Karpas-422 (cell line): ENCODE measurements around the gene VAC14. TPM values are rescaled to one million over a fixed set of nuclear protein-coding genes. Genes with fewer than 3 reads are reported as not detected.

Experiments
- DNase-seq: peaks from one replicate; pipeline ENCODE4 v3.0.0-alpha.2; 2015
- H2AFZ ChIP-seq: fragments of 200-600 bp; sonication (generic); 2 replicates; pipeline ENCODE4 v1.6.1; 2014; ENCODE audit warnings: antibody characterized with exemption, low read length, mixed read lengths
- H3K27ac ChIP-seq: fragments of 200-600 bp; sonication (generic); 2 replicates; pipeline ENCODE4 v1.5.1; 2014; ENCODE audit warnings: mild to moderate bottlenecking, low read length, moderate library complexity
- H3K27me3 ChIP-seq: fragments of 200-600 bp; sonication (generic); 2 replicates; pipeline ENCODE4 v1.6.1; 2014; ENCODE audit warnings: low read length, mixed read lengths
- H3K36me3 ChIP-seq: fragments of 200-600 bp; sonication (generic); 2 replicates; pipeline ENCODE4 v1.6.1; 2014; ENCODE audit warnings: low read length, mixed read lengths; ENCODE audit not compliant: insufficient read depth
- H3K4me1 ChIP-seq: fragments of 200-600 bp; sonication (generic); 2 replicates; pipeline ENCODE4 v1.6.1; 2014; ENCODE audit warnings: mild to moderate bottlenecking, low read length, mixed read lengths
- H3K4me2 ChIP-seq: fragments of 200-600 bp; sonication (generic); 2 replicates; pipeline ENCODE4 v1.6.1; 2014; ENCODE audit warnings: low read length, low read depth, mild to moderate bottlenecking; ENCODE audit not compliant: poor library complexity, severe bottlenecking
- H3K4me3 ChIP-seq: fragments of 200-600 bp; sonication (generic); 2 replicates; pipeline ENCODE4 v1.5.1; 2014; ENCODE audit warnings: mild to moderate bottlenecking, antibody characterized with exemption, low read length, mixed read lengths
- H3K79me2 ChIP-seq: fragments of 200-600 bp; sonication (generic); 2 replicates; pipeline ENCODE4 v1.6.1; 2014; ENCODE audit warnings: mild to moderate bottlenecking, low read length, mixed read lengths
- H3K9ac ChIP-seq: fragments of 200-600 bp; sonication (generic); 2 replicates; pipeline ENCODE4 v1.6.0; 2014; ENCODE audit warnings: low read length
- H3K9me2 ChIP-seq: fragments of 200-600 bp; sonication (generic), shearing (Covaris generic); replicated peaks from 2 replicates; pipeline ENCODE4 v1.6.0; 2014; ENCODE audit warnings: mild to moderate bottlenecking, low read length, moderate library complexity; ENCODE audit not compliant: insufficient read depth
- H3K9me3 ChIP-seq: fragments of 300-700, 200-600 bp; sonication (generic); 2 replicates; pipeline ENCODE4 v1.6.1; 2014; ENCODE audit warnings: low read length, mixed read lengths
- H4K20me1 ChIP-seq: fragments of 200-600 bp; sonication (generic); 2 replicates; pipeline ENCODE4 v1.6.1; 2014; ENCODE audit warnings: mild to moderate bottlenecking, antibody characterized with exemption, low read length, low read depth; ENCODE audit not compliant: insufficient read depth
- total RNA-seq: library from RNA; depleted of rRNA; stranded (reverse); fragments of >200 nt; shearing (Covaris generic); gene quantifications from 2 replicates; pipeline ENCODE4 v1.2.3, GENCODE V29; 2014; ENCODE audit warnings: low replicate concordance

Gene VAC14
- total RNA-seq, 1 experiment from 2014 or later, result 39.1 TPM

DNA sequence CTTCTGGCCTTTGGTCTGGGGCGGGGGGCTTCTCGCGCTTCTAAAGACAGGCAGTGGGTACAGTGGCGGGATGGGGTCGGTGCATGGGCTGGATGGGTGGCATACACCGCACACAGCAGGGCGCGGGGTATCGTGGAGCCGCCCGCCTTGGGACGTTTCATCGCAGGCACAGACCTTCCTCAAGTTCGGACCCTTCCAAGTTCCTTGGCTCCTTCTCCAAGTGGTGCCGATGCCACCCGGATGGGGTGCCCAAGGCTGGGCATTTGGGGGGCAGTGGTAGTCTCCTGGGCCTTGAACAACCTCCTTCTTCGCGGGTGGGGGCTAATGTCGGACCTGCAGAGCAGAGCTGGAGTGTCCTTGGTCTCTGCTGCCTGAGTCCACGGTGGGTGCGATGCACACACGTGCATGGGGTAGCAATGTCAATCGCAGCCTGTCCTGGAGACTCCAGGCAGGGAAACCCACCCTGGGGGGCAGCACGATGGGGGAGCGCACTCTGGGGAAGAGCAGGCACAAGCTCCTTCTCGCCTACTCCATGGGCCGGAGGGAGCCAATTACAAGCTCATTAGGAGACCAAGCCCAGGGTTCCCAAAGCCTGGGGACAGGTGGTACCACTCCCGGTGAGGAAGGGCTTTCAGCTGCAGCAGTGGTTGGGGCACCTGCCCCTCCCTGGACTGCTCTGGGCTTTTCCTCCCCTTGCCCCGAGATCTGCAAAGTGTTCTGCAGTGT, 114.4 kb downstream of the VAC14 start:
- no peak for DNase-seq
- no peaks in the 10 kb centered on the region; the same call in 1 of the 2 replicates for H4K20me1 ChIP-seq
- H2AFZ ChIP-seq, result no peak overlapping the region
- H3K27me3 ChIP-seq, result no peaks in the 10 kb centered on the region
- no peak overlapping the region for H3K27ac ChIP-seq
- no peaks in the 10 kb centered on the region for H3K9me3 ChIP-seq
- no peak overlapping the region for H3K4me3 ChIP-seq
- H3K9me2 ChIP-seq, result no peaks in the 10 kb centered on the region
- H3K4me1 ChIP-seq, result peaks cover 9% of the 10 kb centered on the region
- H3K36me3 ChIP-seq, result no peaks in the 10 kb centered on the region
- H3K79me2 ChIP-seq, result no peaks in the 10 kb centered on the region
- H3K4me2 ChIP-seq, result no peak overlapping the region
- H3K9ac ChIP-seq, result no peak overlapping the region

DNA sequence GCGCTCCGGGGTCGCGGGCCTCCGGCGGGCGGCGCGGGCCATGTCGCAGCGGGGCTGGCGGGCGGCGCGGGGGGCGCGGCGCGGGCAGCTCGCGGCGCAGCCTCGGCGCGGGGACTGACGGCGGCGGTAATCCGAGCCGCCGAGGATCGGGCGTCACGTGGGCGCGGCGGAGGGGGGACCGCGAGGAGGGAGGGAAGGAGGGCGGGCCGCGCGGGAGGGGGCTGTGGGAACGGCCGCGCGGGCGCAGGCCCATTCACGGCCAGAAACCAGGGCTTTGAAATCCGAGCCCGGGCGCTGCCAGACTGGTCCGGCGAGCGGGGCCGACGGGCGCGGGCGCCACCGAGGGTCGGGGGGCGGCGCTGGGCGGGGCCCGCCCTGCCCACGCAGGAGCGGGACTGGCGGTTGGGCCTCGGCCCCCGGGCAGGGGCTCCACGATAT, 115.0 kb downstream of the VAC14 start, which contains the start of gene MTSS2:
Gene MTSS2, minus strand, starts transcription at position 116 of the 438 bp plus-strand sequence. CDS start 262 bp downstream, outside the sequence.
- H3K4me3 ChIP-seq, result no peak within 1 kb of the TSS
- no peak within 1 kb of the TSS for H3K27ac ChIP-seq
- no peak within 1 kb of the TSS for H3K9ac ChIP-seq
- H2AFZ ChIP-seq, result no peak within 1 kb of the TSS
- H3K4me2 ChIP-seq, result no peak within 1 kb of the TSS
- no peaks in the 10 kb centered on the region for H3K9me2 ChIP-seq
- no peaks in the 10 kb centered on the region for H3K27me3 ChIP-seq
- H4K20me1 ChIP-seq, result no peaks in the 10 kb centered on the region; the same call in 1 of the 2 replicates
- peaks cover 9% of the 10 kb centered on the region for H3K4me1 ChIP-seq
- DNase-seq, result no peak
- H3K9me3 ChIP-seq, result no peaks in the 10 kb centered on the region
- no peaks in the 10 kb centered on the region for H3K79me2 ChIP-seq
- no peaks in the 10 kb centered on the region for H3K36me3 ChIP-seq

DNA sequence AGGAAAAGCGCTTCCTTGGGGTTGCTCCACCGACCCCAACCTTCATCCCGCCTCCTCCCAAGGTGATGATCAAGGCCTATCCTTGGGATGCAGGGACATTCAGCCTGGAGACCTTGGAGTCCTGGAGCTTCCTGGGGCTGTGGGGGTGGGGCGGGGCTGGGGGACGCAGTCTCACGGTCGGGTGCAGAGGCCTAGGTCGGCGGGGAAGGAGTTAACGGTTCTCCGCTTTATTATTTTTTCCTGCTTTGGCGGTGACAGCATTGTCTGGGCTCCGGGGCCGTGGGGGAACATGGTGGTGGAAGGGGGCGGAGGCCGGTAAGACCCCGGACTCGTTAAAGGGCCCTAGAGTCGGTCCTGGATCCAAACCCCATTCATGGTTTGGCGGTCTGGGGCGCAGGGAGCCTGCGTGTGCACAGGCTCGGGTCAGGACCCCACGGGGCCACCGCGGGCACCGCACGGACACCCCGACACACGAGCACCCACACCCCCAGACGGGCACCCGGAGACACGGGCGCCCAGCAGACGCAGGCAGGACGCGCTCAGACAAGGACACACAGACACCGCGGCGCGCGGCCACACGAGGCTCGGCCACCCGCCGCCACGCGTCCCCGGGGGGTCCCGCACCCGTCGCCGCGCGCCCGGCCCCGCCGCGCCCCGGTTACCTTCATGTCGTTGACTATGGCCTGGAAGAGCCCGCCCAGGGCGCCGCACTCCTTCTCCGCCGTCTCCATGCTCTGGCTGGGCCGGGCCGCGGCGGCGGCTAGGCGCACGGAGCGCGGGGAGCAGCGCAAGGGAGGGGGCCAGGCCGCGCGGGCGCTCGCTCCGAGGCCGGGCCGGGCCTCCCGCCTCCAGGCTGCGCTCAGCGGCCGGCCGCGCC, 115.7 kb downstream of the VAC14 start:
- Histone ChIP-seq H3K4me3 (no peak overlapping the region), H3K27me3 (no peaks in the 10 kb centered on the region), H3K4me1 (peaks cover 9% of the 10 kb centered on the region), H2AFZ (no peak overlapping the region), H3K4me2 (no peak overlapping the region), H3K79me2 (no peaks in the 10 kb centered on the region), H3K27ac (no peak overlapping the region), H3K9me2 (no peaks in the 10 kb centered on the region), H3K9me3 (no peaks in the 10 kb centered on the region), H4K20me1 (no peaks in the 10 kb centered on the region; the same call in 1 of the 2 replicates), H3K36me3 (no peaks in the 10 kb centered on the region), H3K9ac (no peak overlapping the region)
- no peak for DNase-seq

DNA sequence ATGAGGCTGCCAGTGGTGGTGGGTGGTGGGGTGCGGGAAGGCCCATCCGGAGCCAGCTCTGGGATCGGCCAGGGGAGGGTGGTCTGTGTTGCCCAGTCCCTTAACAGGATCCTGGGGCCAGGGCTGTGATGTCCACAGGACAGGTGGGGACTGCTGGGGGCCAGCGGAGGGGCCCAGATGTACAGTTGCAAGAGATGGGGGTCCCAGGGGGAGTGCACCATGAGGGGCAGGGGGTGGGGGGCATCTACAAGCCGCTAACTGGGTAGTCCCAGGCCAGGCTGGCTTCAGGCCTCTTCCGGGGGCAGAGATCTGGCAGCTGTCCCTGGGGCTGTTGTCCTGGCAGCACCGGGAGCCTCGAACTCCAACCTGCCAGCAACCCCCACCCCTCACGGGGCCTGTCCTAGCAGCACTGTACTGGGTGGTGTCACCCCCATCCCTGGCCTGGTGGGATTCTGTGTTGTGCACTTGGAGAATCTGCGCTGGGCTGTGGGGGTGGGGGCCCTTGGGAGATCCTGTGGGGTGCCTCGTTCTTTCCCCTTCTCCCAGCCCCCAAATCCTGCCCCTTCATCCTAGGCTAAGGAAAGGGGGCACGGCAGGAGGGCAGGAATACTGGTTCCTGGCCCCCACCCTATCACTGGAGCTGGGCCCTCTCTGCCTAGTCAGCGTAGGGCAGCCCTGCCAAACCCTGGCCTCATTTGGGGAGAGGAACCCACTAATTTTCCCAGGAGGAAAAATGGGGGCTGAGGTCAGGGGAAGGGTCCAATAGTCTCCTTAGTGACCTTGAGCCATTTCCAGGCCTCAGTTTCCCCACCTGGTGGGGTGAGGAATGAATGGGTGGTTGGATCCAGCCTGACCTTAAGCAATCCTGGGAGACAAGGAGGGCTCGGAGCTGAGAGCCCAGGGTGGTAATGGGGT, 116.6 kb downstream of the VAC14 start:
- Histone ChIP-seq H3K9me2 (no peaks in the 10 kb centered on the region), H4K20me1 (no peaks in the 10 kb centered on the region; the same call in 1 of the 2 replicates), H3K36me3 (no peaks in the 10 kb centered on the region), H3K4me3 (no peak overlapping the region), H2AFZ (no peak overlapping the region), H3K4me1 (peaks cover 9% of the 10 kb centered on the region), H3K79me2 (no peaks in the 10 kb centered on the region), H3K27ac (no peak overlapping the region), H3K9ac (no peak overlapping the region), H3K4me2 (no peak overlapping the region), H3K27me3 (no peaks in the 10 kb centered on the region), H3K9me3 (no peaks in the 10 kb centered on the region)
- no peak for DNase-seq

DNA sequence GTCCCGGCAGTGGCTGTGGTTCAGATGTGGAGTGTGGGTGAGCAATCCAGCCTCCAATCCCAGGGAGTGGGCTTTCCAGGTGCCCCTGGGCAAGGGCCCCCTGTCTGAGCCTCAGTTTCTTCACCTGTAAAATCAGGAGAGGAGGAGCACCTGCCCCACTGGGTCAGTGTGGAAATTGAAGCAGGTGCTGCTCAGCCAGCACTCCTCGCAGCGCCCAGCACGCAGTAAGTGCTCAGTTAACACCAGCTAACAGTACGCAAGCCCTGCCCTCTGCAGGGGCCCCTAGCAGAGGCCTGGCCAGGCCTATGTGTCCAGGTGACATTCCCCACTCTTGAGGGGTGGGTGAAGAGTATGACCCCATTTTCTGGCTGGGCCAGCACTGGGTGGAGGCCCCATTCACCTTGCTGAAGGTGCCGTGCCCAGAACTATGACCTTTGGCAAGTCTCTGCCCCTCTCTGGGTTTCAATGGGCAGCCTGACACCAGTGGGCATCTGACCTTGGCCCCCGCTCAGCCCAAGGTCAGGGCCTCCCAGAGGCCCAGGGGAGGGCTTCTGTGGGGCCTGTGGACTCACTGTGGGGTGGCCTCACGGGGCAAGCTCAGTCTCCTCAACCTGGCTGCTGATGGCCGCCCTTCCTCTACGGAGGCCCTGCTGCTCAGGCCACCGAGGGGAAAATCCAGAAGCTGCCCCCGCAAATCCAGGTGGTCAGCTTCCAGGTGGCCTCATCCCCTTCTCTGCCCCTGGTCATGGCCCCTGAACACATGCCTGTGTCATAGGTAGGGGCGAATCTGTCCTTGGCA, 117.6 kb downstream of the VAC14 start:
- no peak overlapping the region for H3K4me2 ChIP-seq

DNA sequence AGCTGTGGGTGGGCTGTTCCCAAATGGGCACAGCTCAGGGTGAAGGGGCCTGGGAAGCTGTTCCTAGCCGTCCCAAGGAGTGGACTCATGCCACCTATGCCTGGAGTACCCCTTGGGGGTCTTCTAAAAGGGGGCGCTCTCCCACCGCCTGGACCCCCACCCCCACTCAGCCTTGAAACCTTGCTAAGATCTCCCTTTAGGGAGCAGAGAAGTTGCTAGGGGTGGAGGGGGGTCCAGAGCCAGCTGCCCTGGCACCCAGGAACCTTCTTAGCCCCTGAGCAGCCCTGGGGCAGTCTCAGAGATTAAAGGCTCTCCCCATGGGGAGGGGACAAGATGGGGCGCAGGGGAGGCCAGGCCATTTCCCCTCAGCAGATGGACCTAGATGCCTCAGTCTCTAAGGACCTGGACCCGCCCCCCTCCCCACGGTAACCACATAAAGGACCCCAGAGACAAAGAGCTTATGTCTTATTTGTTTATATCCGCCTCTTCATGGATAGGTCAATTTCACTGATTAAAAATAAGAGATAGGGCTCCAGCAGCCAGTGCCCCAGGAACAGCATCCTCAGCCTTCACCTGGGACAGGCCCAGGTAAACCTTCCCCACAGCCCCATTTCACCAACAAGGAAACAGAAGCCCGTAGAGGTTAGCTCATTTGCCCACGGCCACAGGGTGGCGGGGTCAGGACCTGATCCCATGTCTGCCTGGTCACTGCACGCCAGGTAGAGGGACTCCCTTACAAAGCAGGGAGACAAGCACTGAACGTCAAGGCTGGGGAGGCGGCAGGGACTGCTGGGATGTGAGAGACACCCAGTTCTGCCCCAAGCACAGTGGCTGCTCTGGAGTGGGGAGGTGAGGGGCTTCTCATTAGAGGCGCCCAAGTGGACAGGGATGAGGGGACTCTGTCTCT, 118.5 kb downstream of the VAC14 start:
- DNase-seq, result no peak
- H4K20me1 ChIP-seq, result no peaks in the 10 kb centered on the region; the same call in 1 of the 2 replicates
- no peak overlapping the region for H3K9ac ChIP-seq
- H3K79me2 ChIP-seq, result no peaks in the 10 kb centered on the region
- H3K9me3 ChIP-seq, result no peaks in the 10 kb centered on the region
- no peak overlapping the region for H3K4me2 ChIP-seq
- no peaks in the 10 kb centered on the region for H3K36me3 ChIP-seq
- H3K4me1 ChIP-seq, result peaks cover 9% of the 10 kb centered on the region
- H3K27ac ChIP-seq, result no peak overlapping the region
- H2AFZ ChIP-seq, result no peak overlapping the region
- no peaks in the 10 kb centered on the region for H3K27me3 ChIP-seq
- no peaks in the 10 kb centered on the region for H3K9me2 ChIP-seq
- no peak overlapping the region for H3K4me3 ChIP-seq

More for the DNA sequence above, 117.6 kb downstream of the VAC14 start:
- Histone ChIP-seq H3K79me2 (no peaks in the 10 kb centered on the region), H3K36me3 (no peaks in the 10 kb centered on the region), H3K9me3 (no peaks in the 10 kb centered on the region), H3K27me3 (no peaks in the 10 kb centered on the region), H3K4me1 (peaks cover 9% of the 10 kb centered on the region), H3K9me2 (no peaks in the 10 kb centered on the region), H4K20me1 (no peaks in the 10 kb centered on the region; the same call in 1 of the 2 replicates), H2AFZ (no peak overlapping the region), H3K27ac (no peak overlapping the region), H3K4me3 (no peak overlapping the region), H3K9ac (no peak overlapping the region)
- no peak for DNase-seq
